DOHH2 (cell line): ENCODE measurements around the gene MED27.

Source experiments
- CTCF ChIP-seq: fragments of 200-600 bp; sonication (generic); IDR thresholded peaks from one replicate; pipeline ENCODE4 v1.5.1; 2014; ENCODE audit warnings: antibody characterized with exemption, mild to moderate bottlenecking, low read depth, low read length; ENCODE audit not compliant: poor library complexity, severe bottlenecking
- EZH2phosphoT487 ChIP-seq: fragments of 200-600 bp; sonication (generic); IDR thresholded peaks from 2 replicates; pipeline ENCODE4 v1.6.1; 2017; ENCODE audit warnings: borderline replicate concordance, mild to moderate bottlenecking, antibody characterized with exemption, low read length, moderate library complexity, mixed read lengths

DNA sequence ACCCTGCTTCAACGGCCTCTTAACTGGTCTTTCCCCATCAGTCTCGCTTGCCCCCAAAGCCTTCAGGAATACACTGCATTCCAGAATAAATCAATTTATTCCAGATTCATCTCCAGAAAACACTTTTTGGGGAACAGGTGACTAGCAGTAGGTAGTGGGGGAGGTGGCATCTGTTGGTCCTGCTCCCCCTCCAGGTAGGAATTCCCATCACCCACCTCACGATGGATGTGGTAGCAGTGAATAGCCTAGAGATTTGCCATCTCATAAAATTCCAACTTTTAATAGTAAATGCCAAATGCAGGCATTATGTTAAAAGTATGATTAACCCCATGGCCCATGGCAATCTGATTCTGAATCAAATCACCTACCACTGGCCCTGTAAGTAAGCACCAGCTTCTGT is 142.7 kb downstream of the MED27 start:
- TF ChIP-seq CTCF: no peak
- no peak for TF ChIP-seq EZH2phosphoT487
